Prostate gland (tissue), 2 donors: ENCODE data around the gene POU3F2.

Experiments
- CTCF ChIP-seq, 4 experiments: fragments of 200-600 bp in 2 of 4; fragments of 450-650 bp in 2 of 4; sonication (generic) in 2 of 4; IDR thresholded peaks; 1 replicate in 3 of 4; 2 replicates in 1 of 4; pipeline ENCODE4 v1.5.1; 2016 to 2019; ENCODE audit warnings: antibody characterized with exemption in 4 of 4, mild to moderate bottlenecking in 2 of 4, moderate library complexity in 2 of 4
- POLR2A ChIP-seq: fragments of 450-650 bp; IDR thresholded peaks from one replicate; pipeline ENCODE4 v1.6.1; 2016; ENCODE audit warnings: antibody characterized with exemption, mild to moderate bottlenecking
- POLR2AphosphoS5 ChIP-seq: sonication (generic); formaldehyde crosslinking; IDR thresholded peaks from one replicate; pipeline ENCODE4 v1.6.1; 2017; ENCODE audit warnings: antibody characterized with exemption

GRCh38 chr6:98838975-98839374 is 4.6 kb downstream of the POU3F2 start:
- no peak for TF ChIP-seq CTCF (IDR thresholded peaks at IDR 0.05)
- no peak for TF ChIP-seq POLR2A
- no peak for TF ChIP-seq POLR2AphosphoS5
